PC-9 (cell line): ENCODE measurements around the gene ATP12A. TPM values are rescaled to one million over a fixed set of nuclear protein-coding genes. Genes with fewer than 3 reads are reported as not detected.

Experiments
- BruUV-seq: library from RNA; stranded (reverse); fragments of 400-500 nt; replicated peaks from 2 replicates; lab custom pipeline; 2021; lab: Mats Ljungman, UMichigan
- CTCF ChIA-PET: fragments of 300-600 bp; sonication (Branson Sonifier 250); formaldehyde crosslinking; loops from one replicate; lab custom pipeline; 2022; ENCODE audit warnings: antibody characterized with exemption; lab: Charles Lee
- POLR2A ChIA-PET: fragments of 300-600 bp; sonication (Branson Sonifier 250); formaldehyde crosslinking; loops from one replicate; lab custom pipeline; 2022; ENCODE audit warnings: antibody characterized with exemption; ENCODE audit not compliant: unreplicated experiment; lab: Charles Lee
- DNase-seq, 2 experiments: peaks; one replicate each; pipeline versions ENCODE4 v3.0.0 to v3.0.0-alpha.2; 2015 to 2022; ENCODE audit warnings: mixed read lengths in 1 of 2
- H2AFZ ChIP-seq: fragments of 200-600 bp; sonication (generic); 2 replicates; pipeline ENCODE4 v1.8.1; 2017; ENCODE audit warnings: antibody characterized with exemption
- H3F3A ChIP-seq: fragments of 200-600 bp; sonication (generic); 2 replicates; pipeline ENCODE4 v1.8.1; 2017; ENCODE audit warnings: antibody characterized with exemption, mild to moderate bottlenecking, low read depth; ENCODE audit not compliant: insufficient read depth
- H3K27ac ChIP-seq: fragments of 200-600 bp; sonication (generic); 2 replicates; pipeline ENCODE4 v1.6.1; 2016; ENCODE audit warnings: mixed run types
- H3K27me3 ChIP-seq: fragments of 200-600 bp; sonication (generic); 2 replicates; pipeline ENCODE4 v1.6.1; 2016; ENCODE audit warnings: low read depth, mixed run types; ENCODE audit not compliant: insufficient read depth
- H3K36me3 ChIP-seq: fragments of 200-600 bp; sonication (generic); 2 replicates; pipeline ENCODE4 v1.6.1; 2016; ENCODE audit warnings: low read depth, mixed run types
- H3K4me1 ChIP-seq: fragments of 200-600 bp; sonication (generic); replicated peaks from 2 replicates; pipeline ENCODE4 v1.6.1; 2016; ENCODE audit warnings: mixed run types; ENCODE audit not compliant: insufficient read depth
- H3K4me2 ChIP-seq: fragments of 200-600 bp; sonication (generic); 2 replicates; pipeline ENCODE4 v1.6.1; 2017; ENCODE audit warnings: mixed run types
- H3K4me3 ChIP-seq: fragments of 200-600 bp; sonication (generic); 2 replicates; pipeline ENCODE4 v1.6.1; 2016; ENCODE audit warnings: mixed run types
- H3K79me2 ChIP-seq: fragments of 200-600 bp; sonication (generic); 2 replicates; pipeline ENCODE4 v1.6.1; 2017; ENCODE audit warnings: low read depth, mixed run types
- H3K9me2 ChIP-seq: fragments of 200-600 bp; sonication (generic); 2 replicates; pipeline ENCODE4 v1.8.1; 2017; ENCODE audit warnings: mild to moderate bottlenecking; ENCODE audit not compliant: insufficient read depth
- H3K9me3 ChIP-seq: fragments of 200-600 bp; sonication (generic); 2 replicates; pipeline ENCODE4 v1.8.1; 2016; ENCODE audit warnings: low read depth; ENCODE audit not compliant: insufficient read depth
- H4K20me1 ChIP-seq: fragments of 200-600 bp; sonication (generic); 2 replicates; pipeline ENCODE4 v1.8.1; 2017; ENCODE audit not compliant: insufficient read depth
- EZH2 ChIP-seq: fragments of 200-600 bp; sonication (generic); IDR thresholded peaks from 2 replicates; pipeline ENCODE4 v1.8.0; 2017; ENCODE audit warnings: antibody characterized with exemption, low read depth
- intact Hi-C: fragments of 100-400 bp; cut with micrococcal nuclease; formaldehyde crosslinking; loops from one replicate; pipeline ENCODE4 v1.10.0; 2022; ENCODE audit not compliant: unreplicated experiment
- total RNA-seq: library from RNA; stranded (reverse); gene quantifications from 2 replicates; pipeline ENCODE4 v1.2.3, GENCODE V29; 2021
- TF ChIP-seq, protein P1 (sequence below): fragments of 200-600 bp; sonication (generic); conservative IDR thresholded peaks from 2 replicates; pipeline ENCODE4 v1.6.1; 2017; ENCODE audit warnings: mixed run types, antibody characterized with exemption, mild to moderate bottlenecking, moderate library complexity

ATP12A gene
- total RNA-seq, 1 experiment from 2014 or later: 0.09 TPM

DNA sequence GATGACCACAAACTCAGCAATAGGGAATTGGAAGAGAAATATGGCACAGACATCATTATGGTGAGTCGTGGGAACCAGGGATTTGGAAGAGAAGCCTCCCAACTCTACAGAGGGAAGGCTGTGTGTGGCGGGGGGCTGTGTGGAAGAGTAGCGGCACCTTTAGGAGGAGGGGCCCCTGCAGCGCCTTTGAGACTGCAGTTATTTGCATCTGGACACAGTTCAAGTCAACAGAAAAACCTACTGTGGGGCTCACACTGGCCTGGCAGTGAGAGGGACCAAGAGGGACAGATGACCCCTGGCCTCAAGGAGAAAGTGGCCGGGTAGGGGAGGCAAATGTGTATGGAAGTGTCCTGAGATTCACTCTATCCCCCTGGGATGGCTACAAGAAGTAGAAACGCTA, 5.1 kb downstream of the ATP12A start:
- no peak overlapping the region for H3K4me2 ChIP-seq

GRCh38 chr13:24687611-24688010, 7.4 kb downstream of the ATP12A start:
- no peaks in the 10 kb centered on the region for H3K79me2 ChIP-seq
- intact Hi-C loops: no loop called here
- H3K27ac ChIP-seq: no peak overlapping the region
- ChIA-PET POLR2A (no interaction called here), CTCF (no interaction called here)
- H3F3A ChIP-seq: no peaks in the 10 kb centered on the region
- TF ChIP-seq EZH2: no peak
- TF ChIP-seq, protein P1, sequence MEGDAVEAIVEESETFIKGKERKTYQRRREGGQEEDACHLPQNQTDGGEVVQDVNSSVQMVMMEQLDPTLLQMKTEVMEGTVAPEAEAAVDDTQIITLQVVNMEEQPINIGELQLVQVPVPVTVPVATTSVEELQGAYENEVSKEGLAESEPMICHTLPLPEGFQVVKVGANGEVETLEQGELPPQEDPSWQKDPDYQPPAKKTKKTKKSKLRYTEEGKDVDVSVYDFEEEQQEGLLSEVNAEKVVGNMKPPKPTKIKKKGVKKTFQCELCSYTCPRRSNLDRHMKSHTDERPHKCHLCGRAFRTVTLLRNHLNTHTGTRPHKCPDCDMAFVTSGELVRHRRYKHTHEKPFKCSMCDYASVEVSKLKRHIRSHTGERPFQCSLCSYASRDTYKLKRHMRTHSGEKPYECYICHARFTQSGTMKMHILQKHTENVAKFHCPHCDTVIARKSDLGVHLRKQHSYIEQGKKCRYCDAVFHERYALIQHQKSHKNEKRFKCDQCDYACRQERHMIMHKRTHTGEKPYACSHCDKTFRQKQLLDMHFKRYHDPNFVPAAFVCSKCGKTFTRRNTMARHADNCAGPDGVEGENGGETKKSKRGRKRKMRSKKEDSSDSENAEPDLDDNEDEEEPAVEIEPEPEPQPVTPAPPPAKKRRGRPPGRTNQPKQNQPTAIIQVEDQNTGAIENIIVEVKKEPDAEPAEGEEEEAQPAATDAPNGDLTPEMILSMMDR: no peak
- no peaks in the 10 kb centered on the region for H3K4me1 ChIP-seq
- H3K9me2 ChIP-seq: no peaks in the 10 kb centered on the region
- BruUV-seq: no TSS peak
- H3K4me3 ChIP-seq: no peak overlapping the region
- H3K27me3 ChIP-seq: peaks cover 9% of the 10 kb centered on the region; the same call in 1 of the 2 replicates
- no peak for DNase-seq
- no peaks in the 10 kb centered on the region for H3K36me3 ChIP-seq
- no peak overlapping the region for H2AFZ ChIP-seq
- no peaks in the 10 kb centered on the region for H4K20me1 ChIP-seq
- H3K4me2 ChIP-seq: no peak overlapping the region
- no peaks in the 10 kb centered on the region for H3K9me3 ChIP-seq

More for the DNA sequence above, 5.1 kb downstream of the ATP12A start:
- Histone ChIP-seq H4K20me1 (no peaks in the 10 kb centered on the region), H3K4me3 (no peak overlapping the region), H3K36me3 (no peaks in the 10 kb centered on the region), H3K27me3 (peaks cover 9% of the 10 kb centered on the region; the same call in 1 of the 2 replicates), H3K9me2 (no peaks in the 10 kb centered on the region), H3K9me3 (no peaks in the 10 kb centered on the region), H3K27ac (no peak overlapping the region), H3F3A (no peaks in the 10 kb centered on the region), H3K4me1 (no peaks in the 10 kb centered on the region), H3K79me2 (no peaks in the 10 kb centered on the region), H2AFZ (no peak overlapping the region)
- no peak for DNase-seq
- TF ChIP-seq, protein P1: no peak
- no peak for TF ChIP-seq EZH2
- CTCF ChIA-PET: no interaction called here
- POLR2A ChIA-PET: no interaction called here
- no TSS peak for BruUV-seq
- intact Hi-C loops: no loop called here

DNA sequence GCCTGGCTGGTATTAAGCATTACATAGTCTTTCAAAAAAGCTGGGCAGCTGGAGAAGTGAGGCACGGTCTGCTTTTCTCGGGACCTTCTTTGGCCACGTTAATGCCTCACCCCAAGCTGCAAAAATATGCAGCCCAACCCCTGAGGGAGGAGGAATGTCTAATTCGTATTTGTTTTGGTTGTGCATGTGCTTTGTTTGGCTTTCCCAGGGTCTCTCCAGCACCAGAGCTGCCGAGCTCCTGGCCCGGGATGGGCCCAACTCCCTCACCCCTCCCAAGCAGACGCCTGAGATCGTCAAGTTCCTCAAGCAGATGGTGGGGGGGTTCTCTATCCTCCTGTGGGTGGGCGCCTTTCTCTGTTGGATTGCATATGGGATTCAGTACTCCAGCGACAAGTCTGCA, 7.9 kb downstream of the ATP12A start:
- intact Hi-C loops: no loop called here
- Histone ChIP-seq H3K4me1 (no peaks in the 10 kb centered on the region), H3K9me3 (no peaks in the 10 kb centered on the region), H2AFZ (no peak overlapping the region), H3K4me2 (no peak overlapping the region), H4K20me1 (no peaks in the 10 kb centered on the region), H3K4me3 (no peak overlapping the region), H3K27ac (no peak overlapping the region), H3K9me2 (no peaks in the 10 kb centered on the region), H3F3A (no peaks in the 10 kb centered on the region), H3K27me3 (peaks cover 9% of the 10 kb centered on the region; the same call in 1 of the 2 replicates), H3K36me3 (no peaks in the 10 kb centered on the region), H3K79me2 (no peaks in the 10 kb centered on the region)
- CTCF ChIA-PET: no interaction called here
- TF ChIP-seq EZH2: no peak
- TF ChIP-seq, protein P1: no peak
- POLR2A ChIA-PET: no interaction called here
- DNase-seq: no peak
- no TSS peak for BruUV-seq
